ENCODE measurements around the gene SDS. TPM values are rescaled to one million over a fixed set of nuclear protein-coding genes. Genes with fewer than 3 reads are reported as not detected.
A peak's percentile ranks its signal among the peaks of the same experiment; 100 is the strongest.

SDS gene
- total RNA-seq, 1 donor from 2014 or later, result not detected

DNA sequence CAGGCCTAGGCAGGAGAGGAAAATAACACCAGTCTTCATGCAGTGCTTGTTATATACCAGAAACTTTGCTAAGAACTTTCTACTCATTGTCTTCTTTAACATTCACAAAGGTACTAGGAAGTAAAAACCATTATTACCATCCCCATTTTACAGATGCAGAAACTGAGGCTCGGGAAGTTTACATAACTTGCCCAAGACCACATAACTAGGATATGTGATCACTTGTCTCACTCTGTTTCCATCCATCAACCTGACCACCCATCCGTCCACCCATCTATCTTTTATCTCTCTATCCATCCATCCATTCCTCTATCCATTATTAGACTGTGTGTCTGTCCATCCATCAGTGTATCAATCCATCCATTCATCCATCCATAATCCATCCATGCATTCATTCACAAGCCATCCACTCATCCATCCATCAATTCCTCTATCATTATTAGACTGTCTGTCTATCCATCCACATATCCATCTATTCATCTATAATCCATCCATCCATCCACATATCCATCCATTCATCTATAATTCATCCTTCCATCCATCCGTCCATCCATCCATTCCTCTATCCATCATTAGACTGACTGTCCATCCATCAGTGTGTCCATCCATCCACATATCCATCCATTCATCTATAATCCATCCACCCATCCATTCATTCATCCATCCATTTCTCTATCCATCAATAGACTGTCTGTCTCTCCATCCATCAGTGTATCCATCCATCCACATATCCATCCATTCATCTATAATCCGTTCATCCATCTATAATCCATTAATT lies 35.0 kb upstream of the SDS start:
- DNase-seq (ENCODE audit: low read depth), result no peak
- TF ChIP-seq, protein P1, sequence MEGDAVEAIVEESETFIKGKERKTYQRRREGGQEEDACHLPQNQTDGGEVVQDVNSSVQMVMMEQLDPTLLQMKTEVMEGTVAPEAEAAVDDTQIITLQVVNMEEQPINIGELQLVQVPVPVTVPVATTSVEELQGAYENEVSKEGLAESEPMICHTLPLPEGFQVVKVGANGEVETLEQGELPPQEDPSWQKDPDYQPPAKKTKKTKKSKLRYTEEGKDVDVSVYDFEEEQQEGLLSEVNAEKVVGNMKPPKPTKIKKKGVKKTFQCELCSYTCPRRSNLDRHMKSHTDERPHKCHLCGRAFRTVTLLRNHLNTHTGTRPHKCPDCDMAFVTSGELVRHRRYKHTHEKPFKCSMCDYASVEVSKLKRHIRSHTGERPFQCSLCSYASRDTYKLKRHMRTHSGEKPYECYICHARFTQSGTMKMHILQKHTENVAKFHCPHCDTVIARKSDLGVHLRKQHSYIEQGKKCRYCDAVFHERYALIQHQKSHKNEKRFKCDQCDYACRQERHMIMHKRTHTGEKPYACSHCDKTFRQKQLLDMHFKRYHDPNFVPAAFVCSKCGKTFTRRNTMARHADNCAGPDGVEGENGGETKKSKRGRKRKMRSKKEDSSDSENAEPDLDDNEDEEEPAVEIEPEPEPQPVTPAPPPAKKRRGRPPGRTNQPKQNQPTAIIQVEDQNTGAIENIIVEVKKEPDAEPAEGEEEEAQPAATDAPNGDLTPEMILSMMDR (conservative IDR thresholded peaks at IDR 0.05; ENCODE audit: low read depth, low read length), result no peak
- H3K4me3 ChIP-seq (ENCODE audit: low read depth, low read length), result no peak overlapping the region

DNA sequence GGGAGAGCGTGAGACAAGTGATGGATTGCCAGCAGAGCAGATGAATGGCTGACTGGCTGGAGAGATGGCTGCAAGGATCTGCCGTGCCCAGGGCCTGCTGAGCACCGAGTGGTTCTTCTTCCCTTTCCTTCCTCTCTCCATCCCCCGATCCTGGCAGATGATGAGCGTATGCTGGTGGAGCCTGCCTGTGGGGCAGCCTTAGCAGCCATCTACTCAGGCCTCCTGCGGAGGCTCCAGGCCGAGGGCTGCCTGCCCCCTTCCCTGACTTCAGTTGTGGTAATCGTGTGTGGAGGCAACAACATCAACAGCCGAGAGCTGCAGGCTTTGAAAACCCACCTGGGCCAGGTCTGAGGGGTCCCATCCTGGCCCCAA lies 34.0 kb upstream of the SDS start:
- H3K4me3 ChIP-seq (ENCODE audit: low read depth, low read length), result no peak overlapping the region
- TF ChIP-seq, protein P1 (conservative IDR thresholded peaks at IDR 0.05; ENCODE audit: low read depth, low read length), result no peak
- no peak for DNase-seq (ENCODE audit: low read depth)

DNA sequence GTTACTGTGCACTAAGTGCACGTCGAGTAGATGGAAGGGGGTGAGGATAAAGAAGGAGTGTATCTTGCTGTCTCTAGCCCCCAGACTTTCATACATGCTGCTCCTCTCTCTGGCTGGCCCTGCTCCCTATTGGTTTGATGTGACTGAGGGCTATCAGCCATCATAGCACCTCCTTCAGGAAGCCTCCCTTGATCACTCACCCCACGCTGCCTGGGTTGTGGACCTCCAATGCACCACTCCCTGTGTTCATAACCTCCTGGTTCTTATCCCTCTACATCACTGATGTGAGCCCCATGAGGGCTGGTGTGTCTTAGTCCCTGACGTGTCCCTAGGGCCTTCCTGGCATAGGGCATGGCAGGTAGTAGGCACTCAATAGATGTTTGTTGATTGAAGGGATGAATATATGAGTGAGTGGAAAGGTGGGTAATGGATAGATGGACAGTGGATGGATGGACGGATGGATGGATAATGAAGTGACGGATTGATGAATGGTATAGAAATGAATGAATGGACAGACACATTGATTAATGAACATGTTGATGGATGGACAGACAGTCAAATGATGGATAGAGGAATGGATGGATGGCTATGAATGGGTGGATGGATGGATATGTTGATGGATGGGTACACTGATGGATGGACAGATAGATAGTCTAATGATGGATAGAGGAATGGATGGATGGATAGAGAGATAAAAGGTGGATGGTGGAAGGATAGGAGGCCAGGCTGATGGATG lies 33.5 kb upstream of the SDS start:
- DNase-seq (ENCODE audit: low read depth), result no peak
- TF ChIP-seq, protein P1 (conservative IDR thresholded peaks at IDR 0.05; ENCODE audit: low read depth, low read length), result no peak
- H3K4me3 ChIP-seq (ENCODE audit: low read depth, low read length), result no peak overlapping the region

DNA sequence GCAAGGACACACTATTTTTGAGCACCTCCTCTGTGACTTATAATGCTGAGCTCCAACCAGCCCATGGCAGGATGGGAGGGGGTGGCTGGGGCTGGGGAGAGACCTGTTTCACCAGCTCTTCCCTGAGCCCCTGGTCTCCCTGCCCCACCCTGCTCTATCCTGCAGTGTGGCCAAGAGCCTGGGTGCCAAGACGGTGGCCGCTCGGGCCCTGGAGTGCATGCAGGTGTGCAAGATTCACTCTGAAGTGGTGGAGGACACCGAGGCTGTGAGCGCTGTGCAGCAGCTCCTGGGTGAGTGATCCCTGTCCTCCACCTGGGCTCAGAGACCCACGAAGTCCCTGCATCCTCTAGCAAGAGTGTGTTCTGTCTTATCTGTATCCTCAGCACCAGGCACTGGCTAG lies 32.9 kb upstream of the SDS start:
- DNase-seq (ENCODE audit: low read depth), result no peak
- no peak overlapping the region for H3K4me3 ChIP-seq (ENCODE audit: low read depth, low read length)
- TF ChIP-seq, protein P1 (conservative IDR thresholded peaks at IDR 0.05; ENCODE audit: low read depth, low read length), result no peak

DNA sequence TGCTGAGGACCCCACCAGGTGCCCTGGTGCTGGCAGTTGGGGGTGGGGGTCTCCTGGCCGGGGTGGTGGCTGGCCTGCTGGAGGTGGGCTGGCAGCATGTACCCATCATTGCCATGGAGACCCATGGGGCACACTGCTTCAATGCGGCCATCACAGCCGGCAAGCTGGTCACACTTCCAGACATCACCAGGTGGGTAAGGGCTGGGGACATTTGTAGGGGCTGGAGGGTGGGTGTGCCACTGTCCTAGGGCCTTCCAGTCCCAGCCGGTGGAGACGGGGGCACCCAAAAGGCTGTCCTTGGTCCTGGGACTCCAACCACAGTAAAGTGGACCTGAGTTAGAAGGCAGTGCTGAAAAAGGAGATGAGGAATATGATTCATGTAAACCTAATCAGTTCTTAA lies 31.7 kb upstream of the SDS start:
- no peak overlapping the region for H3K4me3 ChIP-seq (ENCODE audit: low read depth, low read length)
- no peak for DNase-seq (ENCODE audit: low read depth)
- TF ChIP-seq, protein P1 (conservative IDR thresholded peaks at IDR 0.05; ENCODE audit: low read depth, low read length), result no peak

DNA sequence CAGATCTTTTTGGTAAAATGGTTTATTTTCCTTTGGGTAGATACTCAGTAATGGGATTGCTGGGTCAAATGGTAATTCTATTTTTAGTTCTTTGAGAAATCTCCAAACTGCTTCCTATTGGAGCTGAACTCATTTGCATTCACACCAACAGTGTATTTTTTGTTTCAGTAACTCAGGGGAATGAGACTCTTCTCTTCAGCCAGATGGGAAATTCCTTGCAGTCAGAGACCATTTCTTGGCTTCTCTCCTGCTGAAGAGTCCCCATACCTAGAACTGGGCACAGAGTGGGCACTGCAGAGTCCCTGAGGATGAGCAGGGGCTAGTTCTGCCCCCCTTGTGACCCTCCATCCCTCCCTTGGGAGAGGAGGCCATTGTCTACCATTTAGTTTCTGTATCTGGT lies 29.3 kb upstream of the SDS start:
- peak; percentile 64 for DNase-seq (ENCODE audit: low read depth)
- TF ChIP-seq, protein P1 (conservative IDR thresholded peaks at IDR 0.05; ENCODE audit: low read depth, low read length), result no peak
- no peak overlapping the region for H3K4me3 ChIP-seq (ENCODE audit: low read depth, low read length)
